IMR-90 (cell line): ENCODE results near the gene ALPK3.

ENCODE experiments used
- CTCF ChIP-seq: conservative IDR thresholded peaks from 2 replicates; pipeline ENCODE4 v1.5.1; 2012; ENCODE audit warnings: mild to moderate bottlenecking, low read depth, low read length, improper control_type of control experiment
- MAZ ChIP-seq: IDR thresholded peaks from 2 replicates; pipeline ENCODE4 v1.6.1; 2012; ENCODE audit warnings: low read depth, mild to moderate bottlenecking, low read length, improper control_type of control experiment, moderate library complexity, borderline replicate concordance
- MXI1 ChIP-seq: IDR thresholded peaks from 2 replicates; pipeline ENCODE4 v1.6.1; 2012; ENCODE audit warnings: low read depth, mild to moderate bottlenecking, low read length, moderate library complexity, borderline replicate concordance
- POLR2A ChIP-seq: IDR thresholded peaks from 2 replicates; pipeline ENCODE4 v1.6.1; 2012; ENCODE audit warnings: mild to moderate bottlenecking, low read depth, low read length
- RAD21 ChIP-seq: IDR thresholded peaks from 2 replicates; pipeline ENCODE4 v1.6.1; 2012; ENCODE audit warnings: low read length, improper control_type of control experiment
- RCOR1 ChIP-seq: IDR thresholded peaks from 2 replicates; pipeline ENCODE4 v1.6.1; 2012; ENCODE audit warnings: mild to moderate bottlenecking, low read length, improper control_type of control experiment; ENCODE audit not compliant: insufficient replicate concordance
- RFX5 ChIP-seq: IDR thresholded peaks from 2 replicates; pipeline ENCODE4 v1.8.0; 2012; ENCODE audit warnings: low read depth, mild to moderate bottlenecking, low read length, moderate library complexity
- SMC3 ChIP-seq: fragments of 150-350 bp; IDR thresholded peaks from 2 replicates; pipeline ENCODE4 v1.6.1; 2016; ENCODE audit warnings: low read depth, mild to moderate bottlenecking, antibody characterized with exemption, low read length, moderate library complexity
- USF2 ChIP-seq: fragments of 150-350 bp; IDR thresholded peaks from 2 replicates; pipeline ENCODE4 v1.6.1; 2017; ENCODE audit warnings: mild to moderate bottlenecking, antibody characterized with exemption, low read length, low read depth

GRCh38 chr15:84781495-84781894 lies 35.7 kb upstream of the ALPK3 start:
- no peak for TF ChIP-seq POLR2A
- no peak for TF ChIP-seq RAD21
- TF ChIP-seq CTCF: no peak
- TF ChIP-seq SMC3: no peak
- TF ChIP-seq MXI1: no peak
- TF ChIP-seq USF2: no peak
- TF ChIP-seq RCOR1: no peak
- TF ChIP-seq RFX5: no peak
- no peak for TF ChIP-seq MAZ
